ENCODE results near the gene ZP1. TPM values are rescaled to one million over a fixed set of nuclear protein-coding genes. Genes with fewer than 3 reads are reported as not detected.

The ZP1 gene
- 1 to 10 TPM in 2 of 4 donors, under 1 TPM in 1, not detected in 1; 0.34 to 10.0 (median 1.5) TPM for total RNA-seq

GRCh38 chr11:60866911-60867870 is at the start of gene ZP1:
ZP1 (plus strand) TSS chr11:60867542; CDS start chr11:60867562, 20 bp downstream.
- no peak for TF ChIP-seq CTCF (IDR thresholded peaks at IDR 0.05; ENCODE audit: low read depth)

GRCh38 chr11:60818057-60818456 is 49.3 kb upstream of the ZP1 start:
- TF ChIP-seq CTCF (IDR thresholded peaks at IDR 0.05; ENCODE audit: low read depth): no peak

GRCh38 chr11:60821827-60822599 is 45.3 kb upstream of the ZP1 start:
- no peak for TF ChIP-seq CTCF (IDR thresholded peaks at IDR 0.05; ENCODE audit: low read depth)

GRCh38 chr11:60825118-60825517 is 42.2 kb upstream of the ZP1 start:
- no peak for TF ChIP-seq CTCF (IDR thresholded peaks at IDR 0.05; ENCODE audit: low read depth)

GRCh38 chr11:60825790-60826189 is 41.6 kb upstream of the ZP1 start:
- no peak for TF ChIP-seq CTCF (IDR thresholded peaks at IDR 0.05; ENCODE audit: low read depth)

GRCh38 chr11:60830478-60831142 is 36.7 kb upstream of the ZP1 start:
- TF ChIP-seq CTCF (IDR thresholded peaks at IDR 0.05; ENCODE audit: low read depth): no peak
